Large intestine (tissue), 3 donors: ENCODE data around the gene OR10G7. TPM values are rescaled to one million over a fixed set of nuclear protein-coding genes. Genes with fewer than 3 reads are reported as not detected.

Experiments
- DNase-seq, 2 donors: peaks; one replicate each; pipeline versions ENCODE4 v3.0.0 to v3.0.0-alpha.2; 2013
- H3K27ac ChIP-seq: one replicate; pipeline ENCODE4 v1.5.1; 2013; ENCODE audit warnings: low read length
- H3K27me3 ChIP-seq: 2 replicates; pipeline ENCODE4 v1.6.1; 2013; ENCODE audit warnings: low read length; ENCODE audit not compliant: control insufficient read depth, insufficient read depth
- H3K36me3 ChIP-seq: 2 replicates; pipeline ENCODE4 v1.6.1; 2013; ENCODE audit warnings: low read length; ENCODE audit not compliant: control insufficient read depth, insufficient read depth
- H3K4me1 ChIP-seq: one replicate; pipeline ENCODE4 v1.6.1; 2013; ENCODE audit warnings: low read length; ENCODE audit not compliant: control insufficient read depth, insufficient read depth
- H3K4me3 ChIP-seq: one replicate; pipeline ENCODE4 v1.5.1; 2013; ENCODE audit warnings: low read length
- H3K9me3 ChIP-seq: one replicate; pipeline ENCODE4 v1.6.1; 2013; ENCODE audit warnings: mild to moderate bottlenecking, low read depth, low read length, moderate library complexity; ENCODE audit not compliant: control insufficient read depth
- WGBS: methylation state at CpG from one replicate; pipeline ENCODE4 v1.1.5; 2013; ENCODE audit warnings: low lambda C conversion rate; ENCODE audit not compliant: insufficient coverage; 5-methylcytosine and 5-hydroxymethylcytosine counted together
- polyA plus RNA-seq: library from polyadenylated mRNA; unstranded; fragments of 120-200 nt; gene quantifications from one replicate; pipeline ENCODE4 v1.2.1, GENCODE V29; 2013

OR10G7 gene
- polyA plus RNA-seq, 1 donor: not detected

DNA sequence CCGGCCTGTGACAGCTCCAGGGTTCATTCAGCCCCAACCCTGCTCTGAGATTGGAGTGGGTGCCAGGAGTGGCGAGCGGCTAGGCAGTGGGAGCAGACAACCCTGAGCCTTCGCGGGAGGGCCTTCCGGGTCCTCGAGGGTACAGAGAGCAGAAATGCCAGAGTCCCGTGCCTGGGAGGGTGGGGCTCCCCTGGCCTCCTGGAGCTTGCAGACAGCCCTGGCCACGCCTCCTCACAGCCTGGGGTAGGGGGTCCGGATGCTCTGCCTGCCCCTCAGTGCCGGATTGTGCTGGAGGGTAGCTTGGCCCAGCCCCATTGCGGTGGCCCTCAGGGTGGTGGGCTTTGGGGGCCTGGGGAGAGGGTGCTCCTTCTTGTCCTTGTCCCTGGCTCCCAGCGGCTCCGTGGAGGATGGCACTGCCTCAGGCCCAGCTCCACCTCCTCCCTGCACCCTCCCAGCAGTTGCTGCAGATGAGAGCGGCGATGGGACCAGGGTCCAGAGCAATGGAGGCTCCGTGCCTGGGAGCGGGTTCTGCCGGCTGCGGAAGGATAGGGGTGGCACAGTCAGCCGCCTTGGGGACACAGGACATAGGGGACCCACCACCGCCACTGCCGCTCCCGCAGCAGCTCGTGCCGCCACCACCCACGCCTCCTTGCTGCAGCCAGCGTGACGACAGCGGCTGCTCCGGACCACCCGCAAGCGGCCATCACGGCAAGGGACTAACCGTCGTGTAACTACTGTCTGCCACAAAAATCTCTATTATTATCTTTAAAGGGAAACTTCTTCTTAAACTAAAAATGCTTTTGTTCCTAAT lies 34.9 kb upstream of the OR10G7 start:
- H3K27ac ChIP-seq: no peak overlapping the region

DNA sequence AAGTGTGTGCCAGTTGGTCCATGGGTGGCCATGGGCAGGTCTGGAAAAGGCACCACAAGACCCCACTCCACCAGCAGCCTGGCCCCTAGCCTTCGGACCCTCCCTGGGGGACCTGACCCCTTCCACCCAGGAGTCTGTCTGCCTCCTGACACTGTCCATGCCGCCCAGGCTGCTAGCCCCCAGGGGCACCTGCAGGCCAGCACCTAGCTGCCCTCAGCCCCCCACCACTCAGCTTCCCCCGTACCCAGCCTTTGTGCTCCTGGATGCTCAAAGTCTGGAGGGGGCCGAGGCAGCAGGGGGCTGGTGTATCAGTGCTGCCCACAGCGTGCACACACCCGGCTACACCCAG lies 34.3 kb upstream of the OR10G7 start:
- no peaks in the 10 kb centered on the region for H3K9me3 ChIP-seq
- DNase-seq: no peak
- H3K4me3 ChIP-seq: peak overlapping the region; percentile 64
- no peak overlapping the region for H3K27ac ChIP-seq
- no CpG with 5 or more reads among the region's 6 CpGs for WGBS
- no peaks in the 10 kb centered on the region for H3K36me3 ChIP-seq
- peaks cover 7% of the 10 kb centered on the region for H3K27me3 ChIP-seq
- no peaks in the 10 kb centered on the region for H3K4me1 ChIP-seq

More for the DNA sequence above, 34.9 kb upstream of the OR10G7 start:
- no CpG with 5 or more reads among the region's 36 CpGs for WGBS
- peak overlapping the region; percentile 64 for H3K4me3 ChIP-seq
- H3K36me3 ChIP-seq: no peaks in the 10 kb centered on the region
- DNase-seq: peak; percentile 69 to 90
- H3K4me1 ChIP-seq: no peaks in the 10 kb centered on the region
- H3K9me3 ChIP-seq: no peaks in the 10 kb centered on the region
- peaks cover 7% of the 10 kb centered on the region for H3K27me3 ChIP-seq

DNA sequence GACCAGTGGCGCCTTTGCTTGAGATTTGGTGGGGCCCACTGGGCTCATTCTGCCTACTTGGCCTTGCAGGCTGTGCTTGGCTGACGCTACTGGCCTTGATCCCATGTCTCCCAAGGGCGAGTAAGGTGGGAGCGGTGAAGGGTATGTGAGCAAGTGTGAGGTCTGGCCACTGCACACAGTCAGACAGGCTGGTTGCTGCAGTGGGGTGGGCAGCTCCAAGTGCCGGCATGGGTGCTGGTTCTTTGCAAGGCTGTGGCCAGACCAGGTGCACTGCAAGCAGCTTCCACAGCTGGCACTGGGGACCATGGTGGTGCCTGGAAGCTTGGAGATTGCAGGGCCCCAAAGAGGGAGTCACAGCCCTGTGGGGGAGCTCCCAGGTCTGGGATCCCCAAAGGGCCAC lies 33.4 kb upstream of the OR10G7 start:
- H3K4me1 ChIP-seq: peaks cover 2% of the 10 kb centered on the region
- H3K27me3 ChIP-seq: peaks cover 11% of the 10 kb centered on the region
- no peak for DNase-seq
- H3K36me3 ChIP-seq: no peaks in the 10 kb centered on the region
- WGBS: no CpG with 5 or more reads among the region's 5 CpGs
- H3K27ac ChIP-seq: no peak overlapping the region
- no peaks in the 10 kb centered on the region for H3K9me3 ChIP-seq
- no peak overlapping the region for H3K4me3 ChIP-seq

DNA sequence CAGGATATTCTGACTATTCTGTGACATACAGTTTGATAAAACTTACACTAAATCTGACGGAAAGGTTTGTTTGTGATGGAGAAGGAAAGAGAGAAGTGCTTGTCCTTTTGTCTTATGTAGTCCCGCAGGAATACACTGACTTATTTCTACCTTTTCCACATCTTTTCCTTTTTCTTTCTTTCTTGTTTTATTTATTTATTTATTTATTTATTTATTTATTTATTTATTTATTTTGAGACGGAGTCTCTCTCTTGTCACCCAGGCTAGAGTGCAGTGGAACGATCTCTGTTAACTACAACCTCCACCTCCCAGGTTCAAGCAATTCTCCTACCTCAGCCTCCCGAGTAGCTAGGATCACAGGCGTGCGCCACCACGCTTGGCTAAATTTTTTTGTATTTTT lies 31.0 kb upstream of the OR10G7 start:
- 86% methylated on average over 1 of the region's 8 CpGs for WGBS
- H3K36me3 ChIP-seq: no peaks in the 10 kb centered on the region
- no peaks in the 10 kb centered on the region for H3K9me3 ChIP-seq
- no peak overlapping the region for H3K4me3 ChIP-seq
- DNase-seq: no peak
- H3K27me3 ChIP-seq: peaks cover 17% of the 10 kb centered on the region
- H3K27ac ChIP-seq: no peak overlapping the region
- H3K4me1 ChIP-seq: peaks cover 3% of the 10 kb centered on the region

DNA sequence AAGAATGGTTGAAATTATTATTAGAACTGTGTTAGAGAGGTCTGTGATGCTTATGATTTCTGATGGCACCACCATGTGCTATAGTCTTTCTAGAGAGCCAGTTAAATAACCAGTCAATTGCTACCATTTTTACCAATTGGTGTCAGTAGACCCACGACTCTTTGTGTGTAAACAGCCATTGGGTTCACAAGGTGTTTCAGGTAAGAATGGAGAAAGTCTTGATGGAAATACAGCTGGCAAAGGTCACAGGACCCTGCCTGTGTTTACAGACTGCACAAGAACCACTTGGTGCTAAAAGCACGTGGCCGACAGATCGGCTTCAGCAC lies 30.5 kb upstream of the OR10G7 start:
- Histone ChIP-seq H3K4me1 (peaks cover 3% of the 10 kb centered on the region), H3K27me3 (peaks cover 15% of the 10 kb centered on the region), H3K27ac (no peak overlapping the region), H3K9me3 (no peaks in the 10 kb centered on the region), H3K4me3 (no peak overlapping the region), H3K36me3 (no peaks in the 10 kb centered on the region)
- no CpG with 5 or more reads among the region's 4 CpGs for WGBS
- DNase-seq: no peak

DNA sequence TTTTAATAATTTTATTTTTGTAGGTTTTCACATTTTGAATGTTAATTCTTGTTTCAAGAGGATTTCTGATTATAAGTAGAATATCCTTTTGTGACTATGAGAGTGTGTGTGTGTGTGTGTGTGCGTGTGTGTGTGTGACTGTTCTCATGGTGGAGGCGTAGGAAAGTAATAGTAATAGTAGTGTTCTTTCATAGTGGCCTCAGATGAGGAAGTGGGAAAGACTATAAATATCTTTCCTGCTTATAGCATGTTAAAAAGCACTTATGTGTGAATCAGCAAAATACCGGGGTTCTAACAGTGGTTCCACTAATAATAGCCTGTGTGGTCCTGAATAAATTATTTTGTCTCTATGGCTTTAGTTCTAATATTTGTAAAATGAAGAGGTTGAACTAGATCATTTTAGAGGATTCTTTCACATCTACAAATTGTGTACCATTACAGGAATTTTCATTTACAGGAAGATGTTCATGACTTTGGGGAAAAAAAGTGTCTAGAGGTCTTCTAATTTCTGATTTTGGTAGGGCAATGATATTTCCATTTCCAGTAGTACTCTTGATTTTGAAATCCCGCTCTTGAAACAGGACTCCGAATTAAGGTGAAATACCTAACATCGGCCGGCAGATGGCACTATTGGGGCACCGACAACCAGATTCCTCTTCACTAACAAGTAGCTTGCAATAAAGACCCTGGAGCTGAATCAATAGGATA lies 29.9 kb upstream of the OR10G7 start:
- Histone ChIP-seq H3K4me1 (peaks cover 3% of the 10 kb centered on the region), H3K27me3 (peaks cover 18% of the 10 kb centered on the region), H3K27ac (no peak overlapping the region), H3K9me3 (no peaks in the 10 kb centered on the region), H3K36me3 (no peaks in the 10 kb centered on the region), H3K4me3 (no peak overlapping the region)
- 20% methylated on average over 1 of the region's 8 CpGs for WGBS
- DNase-seq: peak; percentile 59 to 60

DNA sequence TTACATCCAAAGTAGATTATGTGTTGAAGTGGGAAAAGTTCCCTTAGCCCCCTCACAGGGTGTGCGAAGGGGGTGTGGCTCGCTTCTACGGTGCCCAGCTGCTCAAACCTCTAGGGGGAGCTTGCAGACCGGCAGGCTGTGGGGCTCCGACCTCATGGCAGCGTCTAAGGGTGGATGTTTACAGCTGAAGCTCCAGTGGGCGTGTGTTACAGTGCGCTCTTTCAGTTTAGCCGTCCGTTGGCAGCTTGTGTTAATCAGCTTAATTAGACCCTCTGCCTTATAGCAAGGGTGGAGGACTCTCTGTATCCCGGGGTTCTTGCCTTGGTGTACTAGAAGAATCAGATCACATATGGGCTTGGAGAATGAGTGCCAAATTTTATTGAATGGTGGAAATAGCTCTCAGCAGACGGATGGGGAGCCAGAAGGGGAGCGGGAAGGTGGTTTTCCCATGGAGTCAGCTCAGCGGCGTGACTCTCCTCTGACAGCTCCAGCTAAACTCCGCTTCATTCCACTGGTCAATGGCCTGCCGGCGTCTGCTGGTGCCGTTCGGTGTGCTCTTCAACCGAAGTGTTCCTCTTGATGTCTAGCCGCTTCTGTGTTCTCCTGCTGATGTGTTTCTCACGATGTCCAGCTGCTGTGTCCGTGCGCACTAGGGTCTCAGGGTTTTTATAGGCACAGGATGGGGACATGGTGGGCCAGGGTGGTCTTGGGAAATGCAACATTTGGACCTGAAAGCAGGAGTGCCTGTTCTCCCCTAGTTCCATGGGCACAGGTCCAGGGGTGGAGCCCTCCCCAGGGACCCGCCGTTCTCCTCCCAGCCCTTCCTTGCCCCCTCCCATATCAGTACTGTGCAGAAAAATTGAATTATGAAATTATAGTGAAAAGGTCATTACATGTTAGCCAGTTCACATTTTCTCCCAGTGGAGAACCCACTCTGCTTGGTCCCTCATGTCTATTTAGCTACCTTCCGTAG lies 28.6 kb upstream of the OR10G7 start:
- H3K27me3 ChIP-seq: peaks cover 14% of the 10 kb centered on the region
- H3K4me1 ChIP-seq: peaks cover 3% of the 10 kb centered on the region
- peak overlapping the region; percentile 11 for H3K4me3 ChIP-seq
- DNase-seq: peak; percentile 53 to 58
- WGBS: no CpG with 5 or more reads among the region's 28 CpGs
- no peak overlapping the region for H3K27ac ChIP-seq
- H3K9me3 ChIP-seq: no peaks in the 10 kb centered on the region
- no peaks in the 10 kb centered on the region for H3K36me3 ChIP-seq

DNA sequence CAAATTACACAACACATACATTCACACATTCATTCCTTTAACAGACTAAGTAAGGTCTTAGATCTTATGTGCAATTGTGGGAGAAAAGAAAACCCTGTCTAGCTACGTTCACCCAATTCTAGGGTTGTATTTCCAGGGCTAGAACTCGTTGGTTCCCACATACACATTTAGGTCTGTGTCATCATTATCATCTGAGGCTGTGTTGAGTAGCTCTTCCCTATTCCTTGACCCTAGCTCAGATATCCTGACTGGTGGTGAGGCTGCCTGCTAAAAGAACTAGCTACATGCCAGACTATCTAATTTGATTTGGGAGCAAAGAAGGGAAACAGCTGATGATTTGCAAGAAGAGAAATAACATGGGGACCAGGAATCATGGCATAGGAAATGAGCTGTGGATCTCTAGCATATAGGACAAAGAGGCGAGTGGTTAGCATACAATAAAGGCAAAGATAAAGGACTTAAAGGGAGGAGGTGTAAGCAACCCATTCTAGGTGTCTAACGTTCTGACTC lies 27.5 kb upstream of the OR10G7 start:
- Histone ChIP-seq H3K4me3 (no peak overlapping the region), H3K9me3 (no peaks in the 10 kb centered on the region), H3K4me1 (peaks cover 3% of the 10 kb centered on the region), H3K36me3 (no peaks in the 10 kb centered on the region), H3K27ac (no peak overlapping the region), H3K27me3 (peaks cover 14% of the 10 kb centered on the region)
- 29% methylated on average over 1 of the region's 4 CpGs for WGBS
- no peak for DNase-seq

DNA sequence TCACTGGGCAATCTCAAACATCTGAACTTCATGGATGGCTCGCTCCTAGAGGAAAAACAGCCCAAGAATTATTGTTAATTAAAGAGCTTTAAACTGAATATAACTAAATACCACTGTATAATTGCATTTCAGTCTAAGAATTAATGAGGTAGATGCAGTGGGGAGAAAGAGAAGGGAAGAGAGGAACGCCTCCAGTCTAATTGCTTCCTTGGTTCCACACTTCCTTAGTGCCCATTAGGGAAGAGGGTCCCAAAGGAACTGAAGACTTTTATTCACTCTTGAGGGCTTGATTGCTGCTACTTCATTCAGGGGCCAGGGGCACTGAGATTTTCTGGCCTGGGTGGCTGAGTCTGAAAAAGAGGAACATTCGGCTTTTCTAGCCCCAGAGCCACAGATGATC lies 11.8 kb upstream of the OR10G7 start:
- H3K9me3 ChIP-seq: no peaks in the 10 kb centered on the region
- WGBS: no CpG with 5 or more reads among the region's 3 CpGs
- DNase-seq: no peak

DNA sequence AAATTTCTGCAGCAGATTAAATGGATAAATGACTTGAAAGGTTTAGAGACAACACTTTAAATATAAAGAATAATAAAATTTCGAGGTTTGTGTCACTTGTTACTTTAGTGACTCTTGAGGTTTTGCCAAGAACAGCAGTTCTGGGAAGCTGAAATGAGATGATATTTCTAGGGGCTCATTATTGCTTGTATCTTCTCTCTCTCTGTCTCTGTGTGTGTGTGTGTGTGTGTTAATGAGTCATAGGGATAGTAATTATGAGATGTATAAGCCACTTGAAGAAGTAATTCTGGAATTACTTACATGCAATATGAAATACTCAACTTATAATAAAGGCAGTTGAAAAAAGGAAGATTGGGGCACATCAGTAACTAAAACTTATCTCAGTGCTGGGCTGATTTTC lies 9.6 kb upstream of the OR10G7 start:
- Histone ChIP-seq H3K27me3 (no peaks in the 10 kb centered on the region), H3K4me3 (no peak overlapping the region), H3K4me1 (no peaks in the 10 kb centered on the region), H3K27ac (no peak overlapping the region), H3K36me3 (no peaks in the 10 kb centered on the region), H3K9me3 (no peaks in the 10 kb centered on the region)
- WGBS: 71% methylated on average over 1 of the region's 1 CpG
- no peak for DNase-seq

More for the DNA sequence above, 11.8 kb upstream of the OR10G7 start:
- Histone ChIP-seq H3K4me1 (no peaks in the 10 kb centered on the region), H3K4me3 (no peak overlapping the region), H3K27me3 (no peaks in the 10 kb centered on the region), H3K36me3 (no peaks in the 10 kb centered on the region), H3K27ac (no peak overlapping the region)
